CD4-positive, alpha-beta T cell treated with Interleukin-17A for 4 hours (primary cell): ENCODE measurements around the gene LGI2.

Source experiments
- DNase-seq: peaks from one replicate; pipeline ENCODE4 v3.0.0-alpha.2; 2020; ENCODE audit warnings: mixed read lengths

LGI2 gene

DNA sequence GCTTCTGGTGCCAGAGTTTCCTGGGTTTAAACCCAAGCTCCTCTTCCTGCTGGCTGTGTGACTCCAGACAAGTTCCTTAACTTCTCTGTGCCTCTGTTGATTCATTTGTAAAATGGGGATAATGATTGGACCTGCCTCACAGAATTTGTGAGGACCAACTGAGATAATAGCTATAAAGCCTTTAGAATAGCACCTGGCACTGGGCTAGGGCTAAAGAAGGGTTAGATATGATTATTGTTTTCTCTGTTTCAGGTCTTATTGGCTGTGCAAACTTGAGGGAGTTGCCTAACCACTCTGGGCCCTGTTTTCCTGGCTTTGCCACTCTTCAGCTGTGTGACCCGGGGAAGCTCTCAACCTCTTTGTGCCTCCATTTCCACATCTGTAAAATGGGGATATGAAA, 37.8 kb downstream of the LGI2 start:
- DNase-seq: no peak

DNA sequence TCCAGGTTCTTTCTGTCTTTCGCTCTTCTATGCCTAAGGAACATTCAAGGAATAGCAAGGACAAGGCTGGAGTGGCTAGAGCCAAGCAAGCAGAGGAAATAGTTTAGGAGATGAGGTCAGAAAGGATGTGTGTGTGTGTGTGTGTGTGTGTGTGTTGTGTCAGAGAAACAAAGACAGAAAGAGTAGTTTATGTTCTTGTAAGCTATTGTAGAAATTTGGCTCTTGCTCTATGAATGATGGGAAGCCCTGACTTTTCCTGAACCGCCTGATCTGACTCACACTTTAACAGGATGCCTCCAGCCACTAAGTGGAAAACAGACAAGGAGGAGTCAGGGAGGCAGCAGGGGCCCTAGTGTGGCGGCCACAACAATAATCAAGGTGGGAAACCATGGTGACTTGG, 39.7 kb downstream of the LGI2 start:
- no peak for DNase-seq

DNA sequence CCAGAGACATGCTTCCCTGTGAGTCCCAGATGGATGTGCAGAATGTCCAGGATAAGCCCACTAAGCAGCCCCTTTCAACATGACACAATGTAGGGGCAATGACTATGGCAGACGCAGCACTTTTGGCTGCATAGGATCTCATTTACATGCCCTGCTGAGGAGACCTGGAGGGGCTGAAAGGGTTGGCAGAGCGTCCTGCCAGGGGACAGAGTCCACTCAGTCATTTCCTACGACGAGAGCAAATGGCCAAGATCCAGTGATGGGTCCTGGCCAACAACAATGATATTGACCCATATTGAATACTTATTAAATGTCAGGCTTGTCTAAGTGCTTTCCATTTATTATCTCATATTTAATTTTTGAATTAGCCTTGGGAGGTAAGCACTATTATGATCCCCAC, 41.4 kb downstream of the LGI2 start:
- DNase-seq: no peak

DNA sequence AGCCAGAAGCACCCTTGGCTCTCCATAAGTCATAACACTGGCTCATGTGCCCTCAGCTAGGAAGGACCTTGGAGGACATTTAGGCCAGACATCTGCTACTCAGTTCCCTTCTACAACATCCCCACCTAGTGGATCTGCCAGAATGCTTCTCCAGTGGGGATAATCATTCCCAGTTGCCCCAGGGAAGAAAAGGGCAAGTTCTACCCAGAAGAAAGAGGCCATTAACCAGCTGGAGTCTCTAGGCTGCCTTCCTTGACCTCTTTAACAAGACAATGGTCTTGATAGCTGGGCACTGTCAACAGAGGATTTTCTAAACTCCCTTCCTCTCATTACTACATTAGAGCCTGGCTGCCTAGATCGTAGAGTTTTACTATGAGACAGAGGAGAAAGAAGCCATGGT, 42.0 kb downstream of the LGI2 start:
- no peak for DNase-seq

DNA sequence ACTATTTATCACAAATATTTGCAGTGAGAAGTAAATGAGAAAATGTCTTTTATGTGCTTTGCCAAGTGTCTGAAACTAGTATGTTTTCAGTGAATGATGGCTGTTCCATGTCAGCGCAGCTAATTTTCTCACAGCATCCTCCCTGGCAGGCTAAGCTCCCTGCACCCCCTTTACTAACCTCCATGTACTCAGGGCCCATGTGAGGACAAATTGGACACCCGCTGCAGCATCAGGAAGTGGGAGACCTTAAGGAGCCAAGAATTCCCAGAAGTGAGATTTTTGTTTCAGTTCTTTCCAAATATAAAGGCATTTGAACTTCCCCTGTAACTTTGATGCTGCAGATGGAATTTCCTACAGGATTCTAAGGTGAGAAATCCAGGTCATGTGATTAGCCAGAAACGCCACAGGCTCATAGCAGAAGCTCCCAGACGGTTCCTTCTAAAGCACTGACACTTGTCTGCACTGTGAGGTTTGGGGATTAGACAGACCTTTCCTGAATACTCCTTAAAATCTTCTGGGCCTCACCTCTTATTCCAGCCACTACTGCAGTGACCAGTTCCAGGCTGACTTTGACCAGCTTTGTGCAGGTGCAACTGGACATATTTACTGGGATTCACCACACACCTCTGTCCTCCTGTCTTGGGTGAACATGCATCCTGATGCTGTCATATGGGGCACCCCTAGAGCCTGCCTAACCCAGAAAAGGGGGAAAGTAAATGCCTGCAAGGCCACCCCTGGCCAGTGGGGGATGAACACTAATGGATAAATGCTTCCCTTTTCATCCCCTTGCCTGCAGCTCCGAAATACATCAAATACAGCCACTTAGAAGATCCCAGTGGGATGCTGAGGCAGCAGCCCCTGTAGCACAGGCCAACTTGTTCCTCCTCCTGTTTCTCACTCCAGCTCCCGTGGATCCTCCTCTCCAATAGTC, 45.9 kb downstream of the LGI2 start:
- DNase-seq: no peak

DNA sequence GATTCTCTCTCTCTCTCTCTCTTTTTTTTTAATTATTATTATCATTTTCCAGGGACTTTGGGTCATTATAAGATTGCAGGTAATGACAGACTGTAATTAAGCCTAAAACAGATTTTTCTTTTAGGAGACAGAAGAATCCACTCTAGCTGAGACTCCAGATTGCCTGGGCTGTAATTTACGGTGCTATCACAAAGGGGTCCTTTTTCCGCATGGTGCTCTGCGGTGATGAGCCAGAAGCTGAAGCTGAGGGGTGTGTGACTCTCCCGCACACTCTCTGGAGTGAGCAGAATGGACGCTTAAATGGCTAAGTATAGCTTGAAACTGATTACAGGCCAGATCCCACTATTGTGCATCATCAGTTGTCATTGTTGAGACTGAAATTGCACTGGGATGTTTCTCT, 50.0 kb downstream of the LGI2 start:
- DNase-seq: no peak

DNA sequence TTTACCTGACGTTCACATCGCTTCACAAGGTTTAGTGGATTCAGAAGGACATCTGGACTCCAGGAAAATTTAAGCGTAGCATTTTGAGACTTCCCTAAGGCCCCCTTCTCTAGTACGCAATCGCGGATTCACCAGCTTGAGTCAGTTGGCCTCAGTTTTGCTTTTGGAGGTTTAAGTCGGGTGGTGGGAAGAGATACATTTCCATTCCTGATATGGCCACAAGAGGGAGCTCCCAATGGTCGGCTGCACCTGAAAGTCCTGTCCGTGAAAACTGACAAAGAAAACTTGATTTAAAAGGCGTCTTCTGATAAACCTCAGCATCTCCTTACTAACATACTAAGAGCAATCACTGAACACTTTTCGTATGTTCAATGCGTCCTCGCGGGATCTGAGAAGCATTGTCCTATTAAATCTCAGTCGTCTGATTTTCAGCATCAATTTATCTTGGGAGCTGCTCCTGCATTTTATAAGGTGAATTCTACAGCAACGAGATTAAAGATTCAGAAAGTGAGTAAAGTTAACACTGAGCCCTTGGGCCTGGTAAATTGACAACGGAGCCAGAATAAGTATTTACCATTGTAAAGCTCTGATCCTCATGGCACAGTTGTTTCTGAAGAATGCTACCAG, 50.6 kb downstream of the LGI2 start:
- DNase-seq: peak; percentile 51

DNA sequence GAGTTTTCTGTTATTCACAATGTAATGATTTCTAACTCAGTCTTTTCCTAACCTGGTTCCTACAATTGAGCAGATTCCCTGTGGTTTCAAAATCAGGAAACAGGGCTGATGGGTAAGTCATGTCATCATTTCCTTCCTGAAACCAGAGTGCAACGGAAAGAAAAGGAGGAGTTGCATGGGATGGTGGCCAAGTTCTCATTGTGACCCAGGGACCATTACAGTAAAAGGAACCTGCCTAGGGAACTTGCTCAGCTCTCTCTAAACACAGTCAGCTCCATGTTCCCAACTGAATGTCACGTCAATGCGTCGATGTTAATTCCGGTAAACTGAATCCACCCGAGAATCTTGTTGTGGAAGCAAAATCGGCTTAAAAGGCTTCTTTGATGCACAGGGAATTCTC, 51.2 kb downstream of the LGI2 start:
- DNase-seq: no peak

DNA sequence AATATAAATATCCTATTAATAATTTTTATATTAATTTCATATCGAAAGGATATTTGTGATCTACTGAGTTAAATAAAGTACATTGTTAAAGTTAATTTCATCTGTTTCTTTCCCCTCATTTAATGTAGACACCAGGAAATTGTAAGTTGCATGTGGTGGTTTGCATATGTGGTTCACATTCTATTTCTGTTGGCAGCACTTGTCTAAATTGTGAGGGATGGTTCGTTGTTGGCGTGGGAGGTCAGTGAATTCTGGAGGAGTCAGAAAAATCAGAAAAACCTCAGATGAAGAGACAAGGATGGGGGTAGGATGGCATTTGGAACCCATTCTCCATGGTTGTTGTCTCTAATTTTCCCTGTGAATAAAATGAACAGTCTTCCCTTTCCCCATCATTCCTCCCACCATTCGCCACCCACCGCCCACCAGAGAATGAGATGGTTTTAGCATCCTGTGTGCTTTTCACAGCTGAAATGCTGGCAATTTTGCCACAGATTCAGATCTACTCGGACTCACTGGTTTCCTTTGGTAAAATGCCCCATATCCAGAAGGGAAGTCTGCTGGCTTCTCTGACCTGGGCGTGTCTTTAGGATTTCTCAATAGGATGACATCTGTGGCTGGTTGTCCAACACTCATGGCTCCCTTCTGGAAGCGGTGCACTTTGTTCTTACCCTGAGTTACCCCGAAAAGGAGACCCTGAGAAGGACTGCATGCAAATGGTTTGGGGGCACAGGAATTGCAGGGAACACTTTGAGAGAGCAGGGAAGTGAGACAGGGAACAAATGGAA, 52.3 kb downstream of the LGI2 start:
- DNase-seq: no peak

DNA sequence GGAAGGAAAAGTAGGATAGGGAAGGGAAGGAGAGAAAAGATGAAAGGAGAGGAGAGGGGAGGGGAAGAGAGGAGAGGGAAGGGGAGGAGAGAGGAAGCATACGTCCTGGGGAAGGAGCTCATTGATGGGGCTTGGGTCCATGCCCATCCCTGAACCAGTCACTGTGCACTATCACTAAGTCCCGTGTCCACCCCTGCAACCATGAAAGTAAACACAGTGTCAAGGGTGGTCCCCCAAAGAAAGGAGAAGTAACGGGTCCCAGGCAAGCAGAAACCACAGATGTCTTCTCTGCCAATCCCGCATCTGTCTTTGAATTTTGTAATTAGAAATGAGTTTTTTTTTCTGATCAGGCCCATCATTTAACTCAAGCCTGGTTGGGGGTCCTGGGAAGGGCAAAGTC, 55.2 kb downstream of the LGI2 start:
- DNase-seq: no peak

DNA sequence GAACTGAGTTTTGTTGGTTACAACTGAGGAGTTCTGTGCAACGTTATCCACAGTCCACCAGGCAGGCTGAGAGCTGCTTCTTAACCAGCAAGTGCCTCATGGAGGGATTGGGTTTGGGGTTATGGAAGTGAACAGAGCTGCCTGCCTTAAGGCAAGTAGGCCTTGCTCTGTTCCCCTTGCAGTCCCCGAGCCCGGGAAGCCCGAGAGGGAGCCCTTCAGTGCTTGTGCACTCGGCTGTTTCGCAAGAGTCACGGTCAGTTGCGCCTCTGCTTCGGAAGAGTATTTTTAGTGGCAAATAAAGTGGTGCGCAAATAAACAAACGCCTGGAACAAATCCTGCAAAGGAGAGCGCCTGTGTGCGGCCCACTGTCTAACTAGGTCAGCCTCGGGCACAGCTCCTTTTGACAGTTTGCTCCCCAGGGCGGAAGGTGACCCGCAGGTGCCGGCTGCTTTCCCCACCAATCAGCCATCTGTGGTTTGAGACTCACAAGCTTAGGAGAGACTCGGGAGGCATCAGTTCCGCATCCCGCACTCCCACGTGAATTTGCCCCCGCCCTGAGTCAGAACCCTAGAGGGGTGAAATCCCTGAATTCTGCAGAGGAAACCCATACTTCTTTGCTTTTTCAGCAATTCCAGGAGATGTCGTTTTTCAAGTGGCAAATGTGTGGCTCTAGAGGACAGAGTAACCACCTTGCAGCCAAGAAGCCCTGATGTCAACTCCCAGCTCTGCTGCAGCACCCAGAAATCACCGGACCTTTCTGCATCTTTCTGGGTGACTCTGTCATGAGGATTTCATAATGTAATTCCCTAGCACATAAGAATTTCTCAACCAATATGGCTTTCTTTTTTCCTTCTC, 56.8 kb downstream of the LGI2 start:
- DNase-seq: no peak

DNA sequence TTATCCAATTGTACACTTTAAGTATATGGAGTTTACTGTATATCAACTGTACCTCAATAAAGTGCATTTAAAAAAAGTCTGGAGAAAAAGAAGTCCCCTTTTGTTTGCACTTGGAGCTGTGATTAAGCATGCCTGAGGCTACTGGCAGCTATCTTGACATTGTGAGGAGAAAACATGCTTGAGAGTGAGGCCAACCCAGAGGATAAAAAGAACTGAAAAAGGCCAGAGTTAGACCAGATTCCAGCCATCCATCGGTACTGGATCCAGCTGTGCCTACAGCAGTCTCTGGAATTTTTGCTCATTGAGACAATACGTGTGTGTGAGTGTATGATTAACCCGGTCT, 57.4 kb downstream of the LGI2 start:
- DNase-seq: no peak

DNA sequence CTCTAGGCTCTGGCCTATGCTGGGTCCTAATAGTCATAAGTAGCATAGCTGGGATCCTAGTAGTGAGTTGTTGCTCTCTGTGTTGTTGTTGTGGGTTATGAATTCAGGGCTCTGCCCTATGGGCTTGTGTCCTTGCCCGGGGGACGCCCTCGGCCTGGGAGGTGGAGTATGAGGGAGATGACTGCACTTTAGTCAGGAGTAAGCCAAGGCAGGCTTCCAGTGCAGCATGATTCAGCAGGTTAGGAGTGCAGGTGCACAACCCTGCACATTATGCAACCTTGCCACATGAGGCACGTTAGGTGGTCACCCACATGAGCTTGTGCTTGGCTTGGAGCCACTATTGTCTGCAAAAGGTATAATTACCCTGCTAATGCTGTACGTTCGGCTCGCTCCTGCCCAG, 59.6 kb downstream of the LGI2 start:
- no peak for DNase-seq

DNA sequence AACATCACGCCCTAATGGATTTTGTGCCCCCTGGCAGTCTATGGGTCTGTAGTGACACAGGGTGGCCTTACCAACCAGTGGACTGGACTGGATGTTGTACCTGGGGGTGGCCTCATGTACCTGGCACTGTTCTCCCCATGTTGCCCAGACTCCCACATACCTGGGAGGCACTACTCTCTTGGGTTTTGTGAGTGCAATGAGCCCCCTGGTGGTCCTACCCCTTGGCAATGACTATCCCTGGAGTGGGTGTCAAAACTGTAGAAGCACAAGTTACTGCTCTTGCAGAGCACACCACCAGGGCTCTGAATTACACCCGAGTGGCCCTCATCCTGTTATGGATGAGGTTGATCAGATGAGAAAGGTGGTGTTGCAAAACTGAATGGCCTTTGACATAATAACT, 60.1 kb downstream of the LGI2 start:
- DNase-seq: no peak

DNA sequence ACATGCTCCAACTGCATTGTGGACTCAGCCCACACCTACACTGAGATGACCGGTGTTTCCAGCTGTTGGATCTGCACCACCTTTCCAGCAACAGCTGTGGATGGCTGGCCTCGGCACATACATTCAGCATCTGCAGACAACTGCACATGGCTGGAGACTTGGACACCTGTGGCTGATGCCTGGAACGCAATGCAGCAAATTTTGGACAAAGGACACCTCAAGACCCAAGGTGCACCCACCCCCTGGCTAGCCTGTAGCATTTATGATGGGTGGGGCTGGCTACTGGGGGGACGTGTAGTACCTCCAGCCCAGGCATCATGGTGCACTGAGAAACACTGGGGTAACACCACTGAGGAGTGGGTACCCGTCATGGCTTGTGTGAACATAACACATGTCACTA, 60.6 kb downstream of the LGI2 start:
- no peak for DNase-seq

DNA sequence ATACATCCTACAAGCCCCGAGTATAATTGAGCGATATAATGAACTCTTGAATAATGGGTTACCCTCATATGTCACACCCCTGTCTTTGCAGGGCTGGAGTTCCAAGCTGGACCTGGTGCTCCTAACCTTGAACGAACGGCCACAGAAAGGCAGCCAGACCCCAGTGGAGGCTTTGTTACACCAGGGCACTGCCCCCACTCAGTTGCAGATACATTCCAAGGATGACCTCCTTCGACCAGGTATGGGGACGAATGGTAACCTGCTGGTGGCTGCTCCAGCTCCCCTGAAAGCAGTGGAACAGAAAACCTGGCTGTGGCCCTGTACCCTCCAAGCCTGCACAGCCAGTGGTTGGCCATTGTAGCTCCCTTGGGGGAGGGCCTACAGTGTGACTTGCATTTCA, 61.3 kb downstream of the LGI2 start:
- DNase-seq: no peak

DNA sequence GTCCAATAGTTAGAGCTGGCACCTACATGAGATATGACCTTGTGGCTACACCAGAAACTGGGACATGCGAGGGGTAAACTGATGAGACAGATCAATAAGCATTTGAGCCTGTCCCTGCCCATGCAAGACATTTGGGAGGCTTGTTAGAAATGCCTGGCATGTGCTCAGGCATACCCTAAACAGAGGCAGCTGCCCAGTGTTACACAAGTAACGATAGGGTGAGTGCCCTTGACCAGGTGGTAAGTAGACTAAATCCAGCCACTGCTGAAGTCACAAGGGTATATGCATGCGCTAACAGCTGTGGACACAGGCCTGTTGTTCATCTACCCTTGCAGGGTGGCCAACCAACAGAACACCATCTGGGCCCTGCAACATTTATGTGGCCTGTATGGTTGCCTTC, 61.8 kb downstream of the LGI2 start:
- DNase-seq: no peak

DNA sequence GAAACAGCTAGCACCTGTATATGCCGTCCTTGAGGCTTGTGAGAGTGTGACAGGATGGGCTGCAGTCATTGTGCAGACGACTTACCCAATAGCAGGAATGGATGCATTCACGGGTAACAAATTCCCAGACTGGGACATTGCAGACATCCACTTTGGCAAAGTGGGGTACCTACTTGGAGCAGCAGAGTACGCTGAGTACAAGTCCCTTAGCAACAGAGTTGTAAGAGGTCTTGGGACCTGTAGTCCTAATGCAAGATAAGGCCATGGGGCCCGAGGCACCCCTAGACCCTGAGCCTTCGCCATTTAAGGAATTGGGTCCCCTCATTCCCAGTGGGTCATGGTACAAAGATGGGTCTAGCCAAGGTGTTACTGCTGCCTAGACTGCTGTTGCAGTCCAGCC, 62.5 kb downstream of the LGI2 start:
- no peak for DNase-seq

DNA sequence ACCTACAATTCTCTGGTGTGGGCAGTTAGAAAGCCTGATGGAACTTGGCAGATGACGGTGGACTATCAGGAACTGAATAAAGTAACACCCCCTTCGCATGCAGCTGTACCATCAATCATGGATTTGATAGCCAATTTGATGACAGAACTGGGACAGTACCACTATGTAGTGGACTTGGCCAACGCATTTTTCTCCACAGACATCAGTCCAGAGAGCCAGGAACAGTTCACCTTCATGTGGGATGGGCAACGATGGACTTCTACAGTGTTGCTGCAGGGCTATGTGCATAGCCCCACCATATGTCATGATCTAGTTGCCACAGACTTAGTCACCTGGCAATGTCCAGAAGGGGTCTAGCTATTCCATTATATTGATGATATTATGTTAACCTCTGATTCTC, 63.4 kb downstream of the LGI2 start:
- DNase-seq: no peak

DNA sequence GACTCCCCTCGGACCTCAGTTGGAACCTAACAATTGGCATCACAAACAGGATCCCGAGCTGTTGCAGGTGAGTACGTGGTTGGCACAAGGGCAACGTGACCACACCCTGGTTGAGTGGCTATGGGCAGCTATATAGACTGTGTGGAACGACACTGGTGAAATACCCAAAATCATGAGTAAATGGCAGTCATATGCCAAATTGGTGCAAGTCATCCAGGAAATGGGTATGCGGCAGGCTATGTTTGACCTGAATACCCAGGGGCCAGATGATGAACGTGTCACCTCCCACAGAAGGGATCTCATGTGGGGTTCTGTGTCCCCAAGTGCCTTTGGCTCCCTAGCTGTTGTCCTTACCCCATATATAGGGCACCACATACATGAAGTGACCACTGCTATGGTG, 64.7 kb downstream of the LGI2 start:
- no peak for DNase-seq

DNA sequence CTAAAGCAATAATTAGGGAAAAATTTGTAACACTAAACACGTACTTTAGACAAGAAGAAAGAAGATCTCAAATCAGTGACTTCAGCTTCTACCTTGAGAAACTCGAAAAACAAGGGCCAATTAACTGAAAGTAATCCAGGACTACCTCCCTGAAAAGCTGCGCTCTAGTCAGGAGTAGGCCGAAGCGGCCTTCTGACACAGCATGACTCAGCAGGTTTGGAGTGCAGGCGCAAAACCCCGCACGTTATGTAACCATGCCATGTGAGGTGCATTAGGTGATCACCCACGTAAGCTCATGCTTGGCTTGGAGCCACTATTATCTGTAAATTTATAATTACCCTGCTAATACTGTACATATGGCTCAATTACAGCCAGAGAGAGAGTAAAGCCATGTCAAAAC, 65.1 kb downstream of the LGI2 start:
- DNase-seq: no peak

DNA sequence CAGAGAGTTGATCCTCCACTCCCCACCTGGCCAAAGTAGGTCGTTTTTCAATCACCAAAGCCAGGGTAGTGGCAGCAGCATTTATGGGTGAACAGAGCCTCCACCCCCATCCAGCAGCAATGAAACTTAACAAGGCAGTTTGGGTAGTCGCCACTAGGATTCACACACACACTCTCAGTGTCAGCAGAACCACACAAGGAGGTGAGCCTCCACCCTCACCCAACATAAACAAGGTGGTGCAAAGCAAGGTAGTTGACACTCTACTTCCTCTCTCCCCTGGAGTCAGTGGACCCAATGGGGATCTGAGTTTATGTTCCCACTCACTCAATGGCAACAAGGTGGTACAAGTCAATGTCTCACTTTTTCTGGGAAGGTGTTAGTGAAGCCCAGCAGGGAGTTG, 67.5 kb downstream of the LGI2 start:
- no peak for DNase-seq

DNA sequence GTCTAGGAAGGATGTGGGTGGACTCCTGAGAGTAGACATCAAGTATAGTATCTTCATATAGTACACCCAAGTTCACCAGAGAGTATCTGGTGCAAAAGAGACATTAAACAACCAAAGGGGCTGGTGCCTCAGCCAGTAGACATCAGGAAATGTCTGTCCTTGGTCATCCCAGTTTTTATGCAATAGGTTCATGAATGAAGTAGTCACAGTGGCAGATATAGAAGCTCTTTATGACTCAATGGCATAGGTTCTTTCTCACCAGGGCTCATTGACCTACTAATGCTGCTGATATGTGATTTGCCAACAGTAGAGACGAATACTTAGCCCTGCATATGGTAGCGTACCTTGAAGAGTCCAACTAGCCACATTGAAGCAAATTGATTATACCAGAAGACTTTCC, 72.9 kb downstream of the LGI2 start:
- DNase-seq: no peak
